ENCODE results near the gene ADAMTS12.

The ADAMTS12 gene

GRCh38 chr5:33712664-33713063 lies 179.1 kb downstream of the ADAMTS12 start:
- no peak for DNase-seq (ENCODE audit: low spot score)

- no peak for DNase-seq (ENCODE audit: low spot score)
Measured at GRCh38 chr5:33711094-33711679, 180.6 kb downstream of the ADAMTS12 start.

GRCh38 chr5:33702867-33703266 lies 188.9 kb downstream of the ADAMTS12 start:
- DNase-seq (ENCODE audit: low spot score), result no peak

GRCh38 chr5:33701951-33702350 lies 189.8 kb downstream of the ADAMTS12 start:
- no peak for DNase-seq (ENCODE audit: low spot score)

GRCh38 chr5:33701251-33701650 lies 190.5 kb downstream of the ADAMTS12 start:
- no peak for DNase-seq (ENCODE audit: low spot score)

- DNase-seq (ENCODE audit: low spot score), result no peak
Measured at GRCh38 chr5:33696411-33696810, 195.4 kb downstream of the ADAMTS12 start.

- no peak for DNase-seq (ENCODE audit: low spot score)
Measured at GRCh38 chr5:33692980-33693379, 198.8 kb downstream of the ADAMTS12 start.

GRCh38 chr5:33691856-33692255 lies 199.9 kb downstream of the ADAMTS12 start:
- no peak for DNase-seq (ENCODE audit: low spot score)

- DNase-seq (ENCODE audit: low spot score), result no peak
Measured at GRCh38 chr5:33690374-33691135, 201.2 kb downstream of the ADAMTS12 start.

GRCh38 chr5:33688526-33688925 lies 203.3 kb downstream of the ADAMTS12 start:
- DNase-seq (ENCODE audit: low spot score), result no peak

- DNase-seq (ENCODE audit: low spot score), result no peak
Measured at GRCh38 chr5:33688066-33688465, 203.7 kb downstream of the ADAMTS12 start.

GRCh38 chr5:33685873-33686755 lies 205.7 kb downstream of the ADAMTS12 start:
- no peak for DNase-seq (ENCODE audit: low spot score)

- DNase-seq (ENCODE audit: low spot score), result no peak
Measured at GRCh38 chr5:33684496-33685159, 207.2 kb downstream of the ADAMTS12 start.

GRCh38 chr5:33679791-33680190 lies 212.0 kb downstream of the ADAMTS12 start:
- DNase-seq (ENCODE audit: low spot score), result no peak

GRCh38 chr5:33675958-33676464 lies 215.8 kb downstream of the ADAMTS12 start:
- no peak for DNase-seq (ENCODE audit: low spot score)

GRCh38 chr5:33671700-33672291 lies 220.0 kb downstream of the ADAMTS12 start:
- no peak for DNase-seq (ENCODE audit: low spot score)

- DNase-seq (ENCODE audit: low spot score), result no peak
Measured at GRCh38 chr5:33662722-33663427, 228.9 kb downstream of the ADAMTS12 start.

GRCh38 chr5:33659526-33660169 lies 232.1 kb downstream of the ADAMTS12 start:
- DNase-seq (ENCODE audit: low spot score), result no peak

GRCh38 chr5:33657804-33658440 lies 233.9 kb downstream of the ADAMTS12 start:
- DNase-seq (ENCODE audit: low spot score), result no peak

- DNase-seq (ENCODE audit: low spot score), result no peak
Measured at GRCh38 chr5:33657176-33657575, 234.6 kb downstream of the ADAMTS12 start.

All from CD4-positive, alpha-beta T cell treated with Interleukin-6 at 100 ng/mL for 8 hours (primary cell).